ENCODE results near the gene PRAMEF13.
"Not testable (repeated sequence)": the region's sequence is repeated elsewhere in the genome, so short reads cannot be mapped to it uniquely, and the experiment has no call there.

Gene PRAMEF13

DNA sequence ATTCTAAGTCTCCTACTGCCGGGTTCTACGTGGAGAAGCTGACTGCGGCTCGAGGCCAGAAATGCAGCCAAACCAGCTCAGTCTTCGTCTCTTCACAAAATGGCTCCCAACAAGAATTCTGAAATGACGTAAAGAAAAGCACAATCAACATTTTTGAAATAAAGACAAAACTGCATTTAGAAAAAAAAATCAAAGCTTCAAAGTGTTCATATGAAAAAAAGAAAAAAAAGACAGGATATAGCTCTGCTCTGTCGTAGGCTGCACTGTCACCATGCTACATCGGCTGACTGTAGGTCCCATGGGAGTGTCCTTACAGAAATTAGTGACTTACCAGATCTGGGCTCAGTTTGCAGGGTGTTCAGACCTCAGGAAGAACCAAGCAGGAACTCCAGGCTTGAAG is 35.7 kb downstream of the PRAMEF13 start, which contains the start of gene HNRNPCL4:
HNRNPCL4 (minus strand) TSS at position 101 of the 400 bp plus-strand sequence. CDS start 164 bp downstream, outside the sequence.
- DNase-seq = not testable (repeated sequence)

DNA sequence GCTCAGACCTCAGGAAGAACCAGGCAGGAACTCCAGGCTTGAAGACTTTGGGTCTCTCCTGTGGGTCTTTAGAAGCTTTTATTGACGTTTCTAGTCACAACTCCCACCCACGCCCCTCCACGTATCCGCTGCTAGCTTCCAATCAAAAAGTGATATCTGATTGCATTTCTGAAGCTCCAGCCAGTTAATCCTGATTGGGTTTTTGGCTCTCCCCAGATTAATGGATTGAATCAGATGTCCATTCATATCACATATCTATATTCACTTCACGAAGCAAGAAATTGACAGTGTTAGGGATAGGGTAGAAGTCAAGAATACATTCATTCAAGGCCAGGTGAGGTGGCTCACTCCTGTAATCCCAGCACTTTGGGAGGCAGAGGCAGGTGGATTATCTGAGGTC is 45.3 kb downstream of the PRAMEF13 start, which contains the start of gene PRAMEF26:
PRAMEF26 (minus strand) TSS at position 101 of the 400 bp plus-strand sequence. CDS start 2,914 bp downstream, outside the sequence.
- DNase-seq = not testable (repeated sequence)
